HG03521 (cell line): ENCODE results near the gene GCGR.
"Not testable (repeated sequence)": the region's sequence is repeated elsewhere in the genome, so short reads cannot be mapped to it uniquely, and the experiment has no call there.

Experiments used
- ATAC-seq: cut with Tn5 transposase; IDR thresholded peaks from one replicate; pipeline ENCODE4 v1.9.1; 2021; ENCODE audit warnings: mild to moderate bottlenecking, moderate library complexity; ENCODE audit not compliant: unreplicated experiment

Gene GCGR

DNA sequence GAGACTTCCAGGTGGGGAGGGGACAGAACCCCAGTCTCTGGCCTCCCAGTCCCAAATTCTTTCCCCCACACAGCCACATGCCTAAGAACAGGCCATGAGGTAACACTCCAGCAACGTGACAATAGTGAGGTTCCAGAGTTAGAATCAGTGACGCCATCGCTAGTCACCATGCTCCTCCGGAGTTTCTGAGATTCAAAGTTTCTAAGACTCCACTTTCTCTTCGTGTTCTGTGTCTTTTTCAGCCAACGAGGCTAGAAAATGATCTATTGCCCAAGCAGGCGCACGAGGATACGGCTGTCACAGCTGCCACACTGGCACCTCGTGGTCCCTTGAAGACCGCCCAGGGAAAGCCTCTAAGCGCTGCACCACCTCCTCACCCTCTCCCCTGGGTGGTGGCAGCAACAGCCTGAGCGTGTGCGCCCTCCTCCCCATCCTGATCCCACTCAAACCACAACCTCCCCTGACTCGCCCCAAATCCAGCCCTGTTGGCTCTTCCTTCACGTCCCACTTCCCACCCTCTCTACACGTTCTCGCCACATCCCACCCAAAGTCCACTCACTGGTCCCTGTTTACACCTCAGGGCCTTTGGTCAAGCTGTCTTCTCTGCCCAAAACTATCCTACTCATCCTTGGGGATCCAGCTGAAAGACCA lies 28.1 kb downstream of the GCGR start:
- peak; percentile 4 for ATAC-seq

DNA sequence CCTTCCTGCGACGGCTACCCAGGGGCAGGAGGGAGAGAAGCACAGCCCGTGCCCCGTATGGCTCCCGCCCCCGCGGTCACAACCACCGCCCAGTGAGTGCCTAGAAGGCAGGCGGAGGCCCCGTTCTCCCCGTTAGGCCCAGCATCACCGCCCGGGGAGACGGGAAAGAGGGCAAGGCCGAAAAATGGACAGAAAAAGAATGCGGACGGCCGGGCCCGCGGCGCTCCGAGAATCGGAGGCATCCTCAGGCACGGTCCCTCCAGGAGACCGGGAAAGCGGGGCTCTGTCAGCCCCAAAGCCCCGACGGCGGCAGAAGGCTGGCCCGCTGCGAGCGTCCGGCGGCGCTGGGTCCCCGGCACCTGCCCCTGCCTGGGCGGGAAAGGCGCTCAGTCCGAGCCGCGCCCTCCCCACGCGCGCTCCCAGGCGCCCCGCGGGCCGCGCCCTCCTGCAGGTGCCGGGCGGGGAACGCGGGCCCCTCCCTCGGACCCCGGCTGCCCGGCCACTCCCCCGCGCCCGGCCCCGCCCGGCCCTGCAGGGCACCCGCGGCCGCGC lies 28.7 kb downstream of the GCGR start:
- peak; percentile 70 for ATAC-seq

DNA sequence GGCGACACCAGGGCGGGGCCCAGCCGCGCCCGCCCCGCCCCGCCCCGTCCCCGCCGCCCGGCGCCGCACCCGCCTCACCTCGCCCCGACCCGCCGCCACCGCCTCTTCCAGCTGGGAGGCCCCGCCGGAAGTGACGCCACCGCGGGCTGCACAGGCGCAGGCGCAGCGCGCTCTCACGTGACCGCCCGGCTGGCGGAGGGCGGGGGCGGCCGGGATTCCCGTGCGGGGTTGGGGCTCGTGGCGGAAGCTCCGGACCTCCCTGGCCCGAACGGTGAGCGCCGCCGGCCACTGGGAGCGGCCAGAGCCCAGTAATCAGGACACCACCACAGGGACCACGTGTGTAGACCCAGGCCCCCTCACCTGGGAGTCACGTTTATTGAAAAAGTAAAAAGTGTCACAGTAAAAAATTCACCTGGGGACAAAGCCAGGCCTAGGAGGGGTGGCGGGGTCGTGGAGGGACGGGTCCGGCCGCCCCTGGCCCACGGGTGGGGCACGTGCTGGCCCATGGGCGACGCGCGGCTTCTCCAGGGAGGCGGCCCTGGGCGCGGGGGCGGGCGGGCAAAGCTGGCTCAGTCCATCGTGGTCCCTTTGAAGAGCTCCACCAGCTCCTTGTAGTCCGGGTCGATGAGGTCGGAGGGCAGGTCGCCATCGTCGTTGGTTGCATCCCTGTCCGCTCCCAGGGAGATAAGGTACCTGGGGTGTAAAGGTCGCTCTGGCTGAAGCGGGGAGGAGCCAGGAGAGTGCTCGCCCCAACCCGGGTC lies 29.4 kb downstream of the GCGR start, which contains the start of gene MCRIP1:
Gene MCRIP1, minus strand, starts transcription at position 132 of the 761 bp plus-strand sequence. CDS start 8,785 bp downstream, outside the sequence.
- peak; percentile 71 for ATAC-seq

DNA sequence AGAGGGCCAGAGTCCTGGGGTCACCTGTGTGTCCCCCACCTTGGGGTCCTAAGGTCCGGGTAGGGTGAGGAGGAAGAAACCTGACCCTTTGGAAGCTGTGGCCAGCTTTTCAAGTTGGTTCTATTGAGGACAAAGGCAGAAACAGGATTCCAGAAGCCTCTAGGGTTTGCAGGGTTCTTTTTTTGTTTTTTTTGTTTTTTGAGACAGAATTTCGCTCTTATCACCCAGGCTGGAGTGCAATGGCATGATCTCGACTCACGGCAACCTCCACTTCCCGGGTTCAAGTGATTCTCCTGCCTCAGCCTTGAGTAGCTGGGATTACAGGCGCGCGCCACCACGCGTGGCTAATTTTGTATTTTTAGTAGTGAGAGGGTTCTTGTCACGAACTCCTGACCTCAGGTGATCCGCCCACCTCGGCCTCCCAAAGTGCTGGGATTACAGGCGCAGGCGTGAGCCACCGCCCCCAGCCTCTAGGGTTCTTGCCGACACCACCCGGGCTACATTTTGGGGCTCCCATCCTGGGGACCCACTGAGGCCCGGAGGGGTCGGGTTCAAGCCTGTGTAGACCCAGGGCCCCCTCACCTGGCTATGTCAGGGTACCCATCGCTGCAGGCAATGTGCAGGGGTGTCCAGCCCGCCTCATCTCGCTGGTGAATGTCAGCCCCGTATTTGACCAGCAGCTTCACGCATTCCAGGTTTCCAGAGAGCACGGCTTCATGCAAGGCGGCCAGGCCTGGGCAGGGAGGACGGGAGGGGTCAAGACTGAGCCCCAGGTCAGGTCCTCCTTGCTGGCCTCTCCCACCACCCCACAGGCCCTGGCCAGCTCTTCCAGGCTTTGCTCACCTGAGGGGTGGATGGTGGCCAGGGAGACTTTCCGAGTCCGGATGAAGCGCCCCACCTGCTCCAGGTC lies 30.2 kb downstream of the GCGR start:
- ATAC-seq = no peak

DNA sequence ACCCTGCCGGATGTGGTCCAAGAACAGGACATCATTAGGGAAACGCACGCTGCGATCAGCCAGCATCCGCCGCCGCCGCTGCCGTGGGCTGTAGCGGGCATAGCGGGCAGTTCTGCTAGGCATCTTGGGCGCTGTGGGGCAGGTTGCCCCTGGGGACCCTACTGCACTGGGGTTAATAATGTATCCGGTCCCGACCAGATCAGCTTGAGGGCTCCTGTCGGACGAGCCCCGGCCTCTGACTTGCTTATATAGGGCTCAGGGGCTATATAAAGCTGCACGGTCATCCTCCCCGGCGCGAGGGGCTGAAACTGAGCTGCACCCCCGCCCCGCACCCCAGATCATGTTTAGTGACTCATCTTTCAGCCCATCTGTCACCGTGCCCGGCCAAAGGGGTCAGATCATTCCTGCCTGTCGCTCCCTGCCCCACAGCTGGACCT lies 30.9 kb downstream of the GCGR start, which contains the start of gene PPP1R27:
Gene PPP1R27, minus strand, starts transcription at position 220 of the 437 bp plus-strand sequence. Its CDS starts 97 bp downstream, at position 123.
- no peak for ATAC-seq

DNA sequence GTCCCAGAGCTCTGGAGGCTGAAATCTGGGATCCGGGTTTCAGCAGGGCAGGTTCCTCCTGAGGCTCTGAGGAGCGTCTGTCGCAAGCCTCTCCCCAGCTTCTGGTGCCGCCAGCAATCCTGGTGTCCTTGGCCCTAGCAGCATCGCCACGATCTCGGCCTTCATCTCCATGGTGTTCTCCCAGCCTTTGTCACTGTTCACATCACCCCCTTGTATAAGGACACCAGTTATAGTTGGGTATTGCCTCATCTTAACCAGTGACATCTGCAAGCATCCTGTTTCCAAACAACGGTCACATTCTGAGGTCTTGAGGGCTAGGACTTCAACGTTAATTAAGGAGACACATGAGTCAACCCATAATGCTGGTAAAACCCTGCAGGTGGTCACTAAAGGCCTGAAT lies 33.7 kb downstream of the GCGR start:
- no peak for ATAC-seq

DNA sequence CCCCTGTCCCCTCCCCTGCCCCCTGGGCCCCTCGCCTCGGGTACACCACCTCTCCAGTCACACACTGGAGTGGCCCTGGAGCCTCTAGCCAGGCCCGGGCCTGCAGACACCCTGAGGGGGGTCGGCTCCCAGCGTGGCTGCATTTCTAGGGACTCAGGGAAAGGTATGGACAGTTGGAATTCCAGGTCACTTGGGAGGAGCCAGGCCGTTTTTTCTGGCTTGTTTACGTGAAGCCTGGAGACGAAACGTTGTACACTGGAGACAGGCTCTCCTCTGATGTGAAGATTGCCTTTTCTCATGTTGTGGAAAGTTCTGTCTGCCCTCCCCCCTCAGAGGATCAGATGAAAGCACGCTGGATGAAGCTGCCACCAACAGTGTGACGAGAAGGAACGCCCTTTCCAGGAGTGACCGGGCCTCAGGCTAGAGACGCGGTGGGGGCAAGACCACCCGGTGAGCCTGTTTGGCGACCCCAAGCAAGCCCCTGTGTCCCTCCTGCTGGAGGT lies 34.9 kb downstream of the GCGR start:
- ATAC-seq = no peak

DNA sequence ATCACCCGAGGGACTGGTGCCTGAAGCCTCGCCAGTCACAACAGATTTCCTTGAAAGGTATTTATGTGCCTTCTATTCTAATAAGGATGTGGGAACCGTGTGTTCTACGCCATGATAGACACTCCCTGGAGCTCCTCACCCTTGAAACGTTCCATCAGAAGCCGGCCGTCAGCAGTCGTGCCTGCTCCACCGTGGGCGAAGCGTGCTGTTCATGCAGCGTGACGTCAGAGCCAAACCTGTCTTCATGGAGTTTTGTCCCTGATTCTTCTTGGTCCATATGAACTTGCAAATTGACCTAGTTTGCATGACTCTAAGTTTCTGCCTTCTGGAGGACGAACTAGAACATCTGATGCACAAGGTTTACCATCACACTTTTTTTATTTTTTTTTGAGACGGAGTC lies 35.4 kb downstream of the GCGR start:
- ATAC-seq = no peak

DNA sequence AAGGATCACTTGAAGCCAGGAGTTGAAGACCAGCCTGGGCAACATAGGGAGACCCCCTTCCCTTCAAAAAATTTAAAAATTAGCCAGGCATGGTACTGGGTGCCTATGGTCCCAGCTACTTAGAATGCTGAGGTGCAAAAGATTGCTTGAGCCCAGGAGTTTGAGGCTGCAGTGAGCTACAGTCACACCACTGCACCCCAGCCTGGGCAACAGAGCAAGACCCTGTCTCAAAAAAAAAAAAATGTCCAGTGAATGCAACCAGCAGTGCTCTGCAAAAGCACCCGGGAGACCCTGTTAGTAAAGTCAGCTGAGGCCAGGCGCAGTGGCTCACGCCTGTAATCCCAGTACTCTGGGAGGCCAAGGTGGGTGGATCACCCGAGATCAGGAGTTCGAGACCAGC lies 36.1 kb downstream of the GCGR start:
- ATAC-seq = not testable (repeated sequence)

DNA sequence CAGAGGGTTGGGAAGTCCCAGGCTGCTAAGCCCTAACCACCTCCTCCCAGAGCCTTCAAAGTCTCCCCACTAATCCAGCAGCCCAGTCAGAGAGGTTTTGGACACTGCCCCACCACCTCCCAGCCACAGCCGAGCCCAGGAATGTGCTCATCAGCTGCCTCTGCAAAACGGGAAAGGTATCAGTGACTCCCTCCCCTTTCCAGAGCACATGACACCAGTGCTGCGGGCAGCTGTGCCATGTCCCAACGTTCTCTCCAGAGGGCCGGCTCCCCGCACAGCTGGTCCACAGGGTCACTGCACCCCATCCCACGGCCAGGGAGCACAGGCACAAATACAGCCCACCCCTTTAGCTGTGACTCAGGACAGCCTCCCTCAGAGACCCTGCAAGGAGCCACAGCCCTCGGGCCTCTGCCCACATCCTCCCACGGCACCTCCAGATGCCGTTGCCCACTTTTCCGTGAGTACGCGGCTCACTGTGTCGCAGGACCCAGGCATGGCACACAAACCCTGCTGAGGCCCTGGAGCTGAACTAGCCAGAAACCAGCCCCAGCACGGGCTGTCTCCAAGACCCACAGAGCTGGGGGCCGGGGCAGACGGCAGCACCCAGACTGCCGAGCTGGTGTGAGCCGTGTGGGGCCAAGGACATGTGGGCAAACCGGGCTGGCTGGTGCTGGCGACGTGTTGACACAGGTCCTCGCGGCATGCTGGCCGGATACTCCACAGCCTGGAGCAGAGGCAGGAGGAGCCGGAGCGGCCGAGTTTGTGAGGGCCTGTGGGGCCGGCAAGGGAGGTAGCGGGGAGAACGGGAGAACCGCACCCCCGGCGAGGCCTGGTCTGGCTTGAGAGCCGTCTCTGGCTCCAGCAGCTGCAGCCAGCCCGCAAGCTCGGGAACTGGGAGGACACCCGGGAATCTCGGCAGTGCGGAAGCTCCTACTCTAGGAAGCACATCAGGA lies 37.2 kb downstream of the GCGR start:
- no peak for ATAC-seq

DNA sequence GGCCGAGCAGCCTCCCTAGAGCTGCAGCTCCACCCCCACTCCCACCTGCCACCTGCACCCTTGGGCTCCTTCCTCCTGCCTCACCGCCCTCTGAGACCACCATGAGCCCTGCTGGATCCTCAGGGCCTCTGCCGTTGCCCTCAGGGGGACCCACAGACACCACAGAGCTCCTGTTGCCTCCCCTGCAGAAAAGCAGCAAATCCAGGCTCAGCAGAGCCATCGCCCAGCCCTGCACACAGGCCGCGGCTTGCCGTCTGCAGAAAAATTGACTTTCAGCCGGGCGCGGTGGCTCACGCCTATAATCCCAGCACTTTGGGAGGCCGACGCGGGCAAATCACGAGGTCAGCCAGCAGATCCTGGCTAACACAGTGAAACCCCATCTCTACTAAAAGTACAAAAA lies 37.9 kb downstream of the GCGR start:
- no peak for ATAC-seq

DNA sequence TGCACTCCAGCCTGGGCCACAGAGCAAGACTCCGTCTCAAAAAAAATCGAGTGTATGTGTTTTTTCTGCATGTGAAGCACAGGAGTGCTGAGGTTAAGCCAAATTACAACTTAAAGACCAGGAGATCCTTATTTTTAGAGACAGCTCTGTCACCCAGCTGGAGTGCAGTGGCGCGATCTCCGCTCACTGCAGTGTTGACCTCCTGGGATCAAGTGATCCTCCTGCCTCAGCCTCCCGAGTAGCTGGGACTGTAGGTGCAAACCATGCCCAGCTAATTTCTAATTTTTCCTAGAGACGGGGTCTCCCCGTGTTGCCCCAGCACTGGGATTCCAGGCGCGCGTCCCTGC lies 38.4 kb downstream of the GCGR start:
- ATAC-seq = no peak

DNA sequence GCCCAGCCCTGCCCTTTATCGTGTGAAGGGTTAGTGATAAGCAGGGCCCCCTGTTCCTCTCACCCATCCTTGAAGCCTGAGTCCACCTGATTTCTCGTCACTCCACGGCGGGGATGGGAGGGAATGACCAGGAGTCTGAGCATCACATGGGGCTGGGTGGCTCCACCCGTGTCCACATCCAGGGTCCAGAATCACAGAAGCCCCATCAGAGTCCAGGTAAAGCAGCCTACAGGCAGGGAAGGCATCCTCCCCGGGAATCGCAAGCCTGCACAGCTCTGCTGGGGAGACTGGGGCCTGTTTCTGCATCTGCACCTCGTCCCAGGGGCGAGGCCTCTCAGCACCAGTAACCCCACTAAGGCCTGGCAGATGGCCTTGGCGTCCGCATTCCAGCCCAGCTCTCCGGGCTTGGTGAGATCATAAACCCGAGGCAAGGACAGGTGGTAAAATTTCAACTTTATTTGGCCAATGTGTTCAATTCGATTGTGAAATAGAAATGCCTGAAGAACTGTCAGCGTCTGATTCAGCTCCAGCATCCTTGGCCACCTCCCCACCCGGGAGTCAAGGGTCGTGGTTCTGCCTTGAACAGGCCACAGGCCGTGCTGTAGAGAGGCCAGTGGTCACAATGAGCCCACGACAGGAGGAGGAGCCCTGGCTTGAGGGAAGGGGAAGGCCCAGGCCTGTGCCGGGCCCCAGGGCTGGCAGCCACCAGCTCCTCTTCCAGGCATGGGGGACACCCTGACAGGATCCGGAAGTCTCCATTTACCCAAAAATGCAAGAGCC lies 39.0 kb downstream of the GCGR start:
- no peak for ATAC-seq

DNA sequence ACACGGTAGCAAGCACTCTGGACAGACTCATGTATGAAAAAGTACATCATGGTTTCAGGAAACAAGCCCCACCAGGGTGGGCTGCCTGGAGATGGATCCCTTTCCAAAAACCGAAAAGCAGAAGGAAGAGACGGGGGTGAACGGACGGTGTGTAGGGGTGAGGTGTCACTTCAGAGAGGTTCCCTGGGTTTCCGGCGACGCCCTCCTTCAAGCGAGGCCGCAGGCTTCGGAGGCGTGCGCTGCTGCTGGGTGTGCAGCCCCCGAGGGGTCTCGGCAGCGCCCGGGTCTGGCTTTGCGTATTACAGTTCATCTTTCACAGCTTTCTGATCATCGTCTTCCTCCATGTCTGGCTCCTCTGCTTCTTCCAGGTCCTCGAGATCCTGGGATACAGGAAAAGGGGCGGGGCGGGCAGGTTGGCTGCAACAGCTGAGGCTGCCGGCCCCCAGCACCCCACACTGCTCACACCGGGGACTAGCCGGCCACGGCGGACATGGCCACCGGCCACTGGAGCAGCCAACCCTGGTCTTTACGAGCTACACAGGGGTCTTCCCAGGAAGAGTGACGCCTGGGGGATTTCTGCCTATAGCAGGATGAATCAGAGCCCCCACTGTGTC lies 39.9 kb downstream of the GCGR start:
- ATAC-seq = no peak

DNA sequence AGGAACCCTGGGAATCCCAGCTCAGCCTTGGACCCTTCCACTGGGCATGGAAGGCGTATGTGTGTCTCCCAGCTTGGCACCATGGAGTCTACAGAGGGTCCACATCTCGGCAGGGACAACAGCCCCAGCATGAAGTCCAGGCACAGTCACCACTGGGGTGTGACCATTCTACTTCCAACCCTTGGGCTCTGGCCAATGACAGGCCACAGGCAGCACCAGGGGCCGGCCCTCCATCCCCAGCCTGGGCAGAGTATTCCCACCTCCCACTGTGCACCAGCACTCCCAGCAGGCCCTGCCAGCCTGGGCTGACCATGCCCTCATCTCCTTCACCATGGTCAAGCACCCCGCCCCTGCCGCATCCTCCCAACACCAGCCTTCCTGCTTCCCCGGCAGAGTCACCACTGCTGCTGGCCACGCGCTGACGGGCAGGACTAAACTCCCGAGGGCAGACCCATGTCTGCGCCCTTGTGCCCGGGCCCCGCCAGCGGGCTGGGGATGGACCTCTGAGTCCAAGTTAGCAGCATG lies 40.4 kb downstream of the GCGR start:
- ATAC-seq = no peak

DNA sequence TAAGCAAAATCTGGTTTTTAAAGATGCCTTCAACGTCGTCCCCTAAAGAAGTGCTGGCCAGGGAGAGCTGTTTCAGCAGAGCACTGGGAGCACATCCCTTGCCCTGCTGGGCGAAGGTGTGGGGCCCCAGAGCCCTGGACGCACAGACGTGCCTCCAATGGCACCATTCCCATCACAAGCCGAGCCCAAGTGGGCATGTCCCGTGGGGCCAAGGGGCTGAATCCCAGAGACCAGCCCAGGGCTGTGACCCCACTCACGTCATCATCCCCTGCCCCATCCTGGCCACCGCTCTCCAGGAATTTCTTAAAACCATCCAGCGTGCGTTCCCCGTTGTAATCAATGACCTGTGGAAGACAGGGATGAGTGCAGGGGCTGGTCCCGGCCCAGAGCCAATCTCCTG lies 40.9 kb downstream of the GCGR start:
- no peak for ATAC-seq

DNA sequence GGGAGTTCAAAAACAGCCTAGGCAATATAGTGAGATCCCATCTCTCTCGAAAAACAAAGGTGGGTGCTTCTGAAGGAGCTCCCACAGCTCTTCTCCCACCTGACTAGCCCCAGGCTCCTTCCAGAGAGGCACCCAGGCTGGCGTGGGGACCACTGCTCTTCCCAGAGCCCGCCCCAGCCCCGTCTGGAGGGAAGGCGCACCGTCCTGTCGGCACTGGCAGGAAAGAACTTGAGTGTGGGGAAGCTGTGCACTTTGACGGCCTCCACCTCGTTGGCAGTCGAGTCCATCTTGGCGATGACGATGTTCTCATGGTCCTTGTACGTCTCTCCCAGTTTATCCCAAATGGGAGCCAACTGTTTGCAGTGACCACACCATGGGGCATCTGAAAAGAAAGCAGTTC lies 41.4 kb downstream of the GCGR start:
- ATAC-seq = no peak
